Mononuclear cell (primary cell): ENCODE data around the gene COA3. TPM values are rescaled to one million over a fixed set of nuclear protein-coding genes. Genes with fewer than 3 reads are reported as not detected.

Experiments
- H3K27me3 ChIP-seq: 2 replicates; pipeline ENCODE4 v1.6.0; 2011; ENCODE audit warnings: low read length, control low read depth; ENCODE audit not compliant: insufficient read depth
- H3K4me1 ChIP-seq: 2 replicates; pipeline ENCODE4 v1.5.1; 2011; ENCODE audit warnings: mild to moderate bottlenecking, low read length, control low read depth; ENCODE audit not compliant: insufficient read depth
- H3K4me3 ChIP-seq: 2 replicates; pipeline ENCODE4 v1.5.1; 2011; ENCODE audit warnings: mild to moderate bottlenecking, low read length, moderate library complexity
- H3K9me3 ChIP-seq: 2 replicates; pipeline ENCODE4 v1.5.1; 2011; ENCODE audit warnings: low read depth, mild to moderate bottlenecking, control low read depth, low read length
- total RNA-seq: library from RNA; depleted of rRNA; stranded (reverse); fragments of >200 nt; gene quantifications from one replicate; pipeline ENCODE4 v1.2.3, GENCODE V29; 2012

Gene COA3
- total RNA-seq, 1 donor = 2.4 TPM

DNA sequence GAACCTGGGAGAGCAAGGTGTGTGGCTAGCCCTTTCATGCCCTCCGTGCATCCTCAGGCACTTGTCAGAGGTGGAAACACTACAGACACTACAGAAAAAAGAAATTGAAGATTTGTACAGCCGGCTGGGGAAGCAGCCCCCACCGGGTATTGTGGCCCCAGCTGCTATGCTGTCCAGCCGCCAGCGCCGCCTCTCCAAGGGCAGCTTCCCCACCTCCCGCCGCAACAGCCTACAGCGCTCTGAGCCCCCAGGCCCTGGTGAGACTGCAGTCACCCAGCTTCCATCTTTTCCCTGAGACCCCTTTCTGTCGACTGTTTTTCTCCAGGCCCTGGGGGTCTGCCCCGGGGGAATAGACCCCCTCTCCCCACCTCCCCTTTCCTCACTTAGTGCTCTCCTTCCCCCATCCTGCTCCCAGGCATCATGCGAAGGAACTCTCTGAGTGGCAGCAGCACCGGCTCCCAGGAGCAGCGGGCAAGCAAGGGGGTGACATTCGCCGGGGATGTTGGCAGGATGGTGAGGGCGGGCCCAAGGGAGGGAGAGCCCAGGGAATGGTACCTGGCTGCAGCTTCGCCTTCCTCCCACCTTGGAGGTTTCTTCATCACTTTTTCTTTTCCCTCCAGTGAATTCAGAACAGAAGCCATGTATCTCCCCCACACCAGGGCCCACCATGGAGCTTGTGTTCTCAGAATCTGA, 2.3 kb downstream of the COA3 start:
- Histone ChIP-seq H3K27me3 (no peaks in the 10 kb centered on the region), H3K4me1 (peaks cover 19% of the 10 kb centered on the region), H3K9me3 (no peaks in the 10 kb centered on the region), H3K4me3 (no peak overlapping the region)

- H3K27me3 ChIP-seq = no peaks in the 10 kb centered on the region
- no peak overlapping the region for H3K4me3 ChIP-seq
- H3K9me3 ChIP-seq = no peaks in the 10 kb centered on the region
- peaks cover 19% of the 10 kb centered on the region for H3K4me1 ChIP-seq
Observed at GRCh38 chr17:42795465-42795864, 3.0 kb downstream of the COA3 start.

- peaks cover 19% of the 10 kb centered on the region for H3K4me1 ChIP-seq
- H3K9me3 ChIP-seq = no peaks in the 10 kb centered on the region
- H3K4me3 ChIP-seq = no peak overlapping the region
- H3K27me3 ChIP-seq = no peaks in the 10 kb centered on the region
Observed at GRCh38 chr17:42795061-42795460, 3.4 kb downstream of the COA3 start.

GRCh38 chr17:42792545-42792944, 6.0 kb downstream of the COA3 start:
- no peaks in the 10 kb centered on the region for H3K27me3 ChIP-seq
- H3K9me3 ChIP-seq = no peaks in the 10 kb centered on the region
- no peak overlapping the region for H3K4me3 ChIP-seq
- peaks cover 7% of the 10 kb centered on the region for H3K4me1 ChIP-seq

- Histone ChIP-seq H3K4me3 (no peak overlapping the region), H3K4me1 (peaks cover 1% of the 10 kb centered on the region), H3K27me3 (no peaks in the 10 kb centered on the region), H3K9me3 (no peaks in the 10 kb centered on the region)
Observed at GRCh38 chr17:42791948-42792347, 6.6 kb downstream of the COA3 start.

DNA sequence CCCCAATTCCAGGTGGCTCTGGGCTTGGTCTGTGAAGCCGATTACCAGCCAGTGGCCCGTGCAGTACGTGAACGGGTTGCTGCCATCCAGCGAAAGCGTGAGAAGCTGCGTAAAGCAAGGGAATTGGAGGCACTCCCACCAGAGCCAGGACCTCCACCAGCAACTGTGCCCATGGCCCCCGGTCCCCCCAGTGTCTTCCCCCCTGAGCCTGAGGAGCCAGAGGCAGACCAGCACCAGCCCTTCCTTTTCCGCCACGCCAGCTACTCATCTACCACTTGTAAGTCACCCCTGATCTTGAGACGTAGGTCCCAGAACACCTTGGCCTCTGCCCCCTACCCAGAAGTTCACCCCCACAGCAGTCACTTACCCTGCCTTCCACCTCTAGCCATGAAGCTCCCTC, 11.2 kb downstream of the COA3 start:
- no peaks in the 10 kb centered on the region for H3K9me3 ChIP-seq
- H3K4me1 ChIP-seq = peaks cover 15% of the 10 kb centered on the region
- H3K27me3 ChIP-seq = peaks cover 44% of the 10 kb centered on the region
- no peak overlapping the region for H3K4me3 ChIP-seq

- Histone ChIP-seq H3K9me3 (no peaks in the 10 kb centered on the region), H3K4me1 (peaks cover 15% of the 10 kb centered on the region), H3K27me3 (peaks cover 61% of the 10 kb centered on the region), H3K4me3 (no peak overlapping the region)
Observed at GRCh38 chr17:42784811-42785592, 13.5 kb downstream of the COA3 start.

GRCh38 chr17:42784409-42784808, 14.1 kb downstream of the COA3 start:
- H3K4me3 ChIP-seq = no peak overlapping the region
- peaks cover 62% of the 10 kb centered on the region for H3K27me3 ChIP-seq
- no peaks in the 10 kb centered on the region for H3K9me3 ChIP-seq
- H3K4me1 ChIP-seq = peaks cover 15% of the 10 kb centered on the region

DNA sequence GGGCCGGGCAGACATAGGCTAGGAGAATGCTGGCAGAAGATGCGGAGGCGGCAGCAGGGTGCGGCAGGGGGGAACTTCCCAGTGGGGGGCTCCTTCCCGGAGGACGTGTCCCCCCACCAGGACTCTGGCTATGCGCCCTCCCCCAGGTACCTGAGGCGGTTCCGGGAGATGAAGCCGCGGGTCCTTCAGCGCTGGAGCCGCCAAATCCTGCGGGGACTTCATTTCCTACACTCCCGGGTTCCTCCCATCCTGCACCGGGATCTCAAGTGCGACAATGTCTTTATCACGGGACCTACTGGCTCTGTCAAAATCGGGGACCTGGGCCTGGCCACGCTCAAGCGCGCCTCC, 14.7 kb downstream of the COA3 start:
- Histone ChIP-seq H3K27me3 (peaks cover 62% of the 10 kb centered on the region), H3K9me3 (no peaks in the 10 kb centered on the region), H3K4me3 (no peak overlapping the region), H3K4me1 (peaks cover 15% of the 10 kb centered on the region)

DNA sequence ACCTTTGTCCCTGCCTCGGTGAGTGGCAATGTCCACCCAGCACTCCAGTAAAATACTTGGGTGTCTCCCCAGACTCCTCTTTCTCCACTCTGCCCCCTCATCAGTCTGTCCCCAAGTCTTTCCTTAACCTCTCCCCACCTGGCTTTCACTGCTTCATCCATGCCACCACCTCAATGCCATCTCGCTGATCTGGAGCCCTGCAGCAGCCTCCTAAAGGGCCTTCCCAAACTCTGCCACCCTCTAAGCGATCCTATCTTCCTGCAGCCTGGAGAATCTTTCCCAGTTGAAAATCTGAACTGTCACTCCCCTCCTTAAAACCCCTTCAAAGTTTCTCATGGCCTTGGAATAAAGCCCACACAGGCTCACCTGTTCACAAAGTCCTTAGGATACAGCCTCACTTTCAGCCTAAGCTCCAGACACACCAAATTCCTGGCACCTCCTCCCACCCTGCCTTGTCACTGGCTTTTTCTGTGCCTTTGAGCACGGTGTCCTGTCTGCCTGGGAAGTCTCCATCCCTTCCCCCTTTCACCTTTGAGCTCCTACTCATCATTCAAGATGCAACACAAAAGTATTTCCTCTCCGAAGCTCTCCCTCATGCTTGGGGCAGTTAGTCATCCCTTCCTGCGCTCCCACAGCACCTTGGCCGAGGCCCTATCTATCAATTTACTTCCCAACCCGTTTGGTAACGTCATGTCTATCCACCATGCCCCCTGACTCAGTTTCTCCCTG, 15.3 kb downstream of the COA3 start:
- Histone ChIP-seq H3K27me3 (peaks cover 62% of the 10 kb centered on the region), H3K4me3 (no peak overlapping the region), H3K4me1 (peaks cover 15% of the 10 kb centered on the region), H3K9me3 (no peaks in the 10 kb centered on the region)

- H3K27me3 ChIP-seq = peaks cover 62% of the 10 kb centered on the region
- H3K4me1 ChIP-seq = peaks cover 15% of the 10 kb centered on the region
- no peak overlapping the region for H3K4me3 ChIP-seq
- H3K9me3 ChIP-seq = no peaks in the 10 kb centered on the region
Observed at GRCh38 chr17:42782166-42783061, 16.1 kb downstream of the COA3 start.

GRCh38 chr17:42781639-42782165, 16.8 kb downstream of the COA3 start:
- H3K4me3 ChIP-seq = no peak overlapping the region
- H3K4me1 ChIP-seq = peaks cover 15% of the 10 kb centered on the region
- peaks cover 60% of the 10 kb centered on the region for H3K27me3 ChIP-seq
- no peaks in the 10 kb centered on the region for H3K9me3 ChIP-seq

DNA sequence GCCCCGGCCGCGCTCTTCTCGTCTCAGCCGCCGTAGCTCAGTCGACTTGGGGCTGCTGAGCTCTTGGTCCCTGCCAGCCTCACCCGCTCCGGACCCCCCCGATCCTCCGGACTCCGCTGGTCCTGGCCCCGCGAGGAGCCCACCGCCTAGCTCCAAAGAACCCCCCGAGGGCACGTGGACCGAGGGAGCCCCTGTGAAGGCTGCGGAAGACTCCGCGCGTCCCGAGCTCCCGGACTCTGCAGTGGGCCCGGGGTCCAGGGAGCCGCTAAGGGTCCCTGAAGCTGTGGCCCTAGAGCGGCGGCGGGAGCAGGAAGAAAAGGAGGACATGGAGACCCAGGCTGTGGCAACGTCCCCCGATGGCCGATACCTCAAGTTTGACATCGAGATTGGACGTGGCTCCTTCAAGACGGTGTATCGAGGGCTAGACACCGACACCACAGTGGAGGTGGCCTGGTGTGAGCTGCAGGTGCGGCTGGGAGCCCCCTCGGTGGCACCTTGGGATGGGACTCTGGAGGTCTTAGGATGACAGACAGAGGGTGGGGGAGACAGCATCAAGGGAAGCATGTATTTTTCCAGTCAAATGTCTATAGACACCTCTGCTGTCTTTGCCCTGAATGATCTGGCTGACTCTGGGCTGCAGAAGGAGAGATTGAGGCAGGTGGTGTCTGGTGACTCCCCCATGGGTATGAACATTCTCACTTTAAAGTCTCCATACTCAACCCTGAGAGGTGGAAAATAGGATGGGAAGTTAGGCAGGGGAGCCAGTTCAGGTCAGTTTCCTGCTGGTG, 17.5 kb downstream of the COA3 start:
- no peaks in the 10 kb centered on the region for H3K9me3 ChIP-seq
- H3K27me3 ChIP-seq = peaks cover 54% of the 10 kb centered on the region
- peaks cover 15% of the 10 kb centered on the region for H3K4me1 ChIP-seq
- H3K4me3 ChIP-seq = no peak overlapping the region
